ENCODE results near the gene OSBPL7.

DNA sequence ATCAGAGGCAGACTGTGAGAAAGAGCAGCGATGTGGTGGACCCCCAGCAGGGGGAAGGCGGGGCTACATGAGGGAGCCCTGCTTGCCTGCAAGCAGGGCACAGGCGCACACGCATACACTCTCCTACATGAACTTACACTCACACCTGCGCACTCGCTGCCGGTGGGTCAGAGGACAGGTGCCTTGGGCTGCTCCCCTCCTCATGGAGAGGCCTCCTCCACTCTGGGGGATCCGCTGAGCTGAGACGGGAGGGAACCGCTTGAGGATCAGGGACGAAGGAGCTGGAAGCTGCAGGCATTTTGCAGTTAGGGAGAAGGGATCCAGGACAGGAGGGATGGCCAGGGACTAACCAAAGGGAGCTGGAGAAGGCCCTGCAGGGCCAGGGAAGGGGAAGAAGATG is 14.2 kb downstream of the OSBPL7 start:
- no peak for TF ChIP-seq POLR2A (IDR thresholded peaks at IDR 0.05)
- TF ChIP-seq, protein P1, sequence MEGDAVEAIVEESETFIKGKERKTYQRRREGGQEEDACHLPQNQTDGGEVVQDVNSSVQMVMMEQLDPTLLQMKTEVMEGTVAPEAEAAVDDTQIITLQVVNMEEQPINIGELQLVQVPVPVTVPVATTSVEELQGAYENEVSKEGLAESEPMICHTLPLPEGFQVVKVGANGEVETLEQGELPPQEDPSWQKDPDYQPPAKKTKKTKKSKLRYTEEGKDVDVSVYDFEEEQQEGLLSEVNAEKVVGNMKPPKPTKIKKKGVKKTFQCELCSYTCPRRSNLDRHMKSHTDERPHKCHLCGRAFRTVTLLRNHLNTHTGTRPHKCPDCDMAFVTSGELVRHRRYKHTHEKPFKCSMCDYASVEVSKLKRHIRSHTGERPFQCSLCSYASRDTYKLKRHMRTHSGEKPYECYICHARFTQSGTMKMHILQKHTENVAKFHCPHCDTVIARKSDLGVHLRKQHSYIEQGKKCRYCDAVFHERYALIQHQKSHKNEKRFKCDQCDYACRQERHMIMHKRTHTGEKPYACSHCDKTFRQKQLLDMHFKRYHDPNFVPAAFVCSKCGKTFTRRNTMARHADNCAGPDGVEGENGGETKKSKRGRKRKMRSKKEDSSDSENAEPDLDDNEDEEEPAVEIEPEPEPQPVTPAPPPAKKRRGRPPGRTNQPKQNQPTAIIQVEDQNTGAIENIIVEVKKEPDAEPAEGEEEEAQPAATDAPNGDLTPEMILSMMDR (IDR thresholded peaks at IDR 0.05), result no peak
